Activated CD4-positive, CD25-positive, alpha-beta regulatory T cell (primary cell): ENCODE data around the gene UTF1.
"Not testable (repeated sequence)": the region's sequence is repeated elsewhere in the genome, so short reads cannot be mapped to it uniquely, and the experiment has no call there.

Experiments used
- DNase-seq, 4 experiments: peaks; one replicate each; lab custom pipeline; 2025; lab: John Stamatoyannopoulos, UW

UTF1 gene

DNA sequence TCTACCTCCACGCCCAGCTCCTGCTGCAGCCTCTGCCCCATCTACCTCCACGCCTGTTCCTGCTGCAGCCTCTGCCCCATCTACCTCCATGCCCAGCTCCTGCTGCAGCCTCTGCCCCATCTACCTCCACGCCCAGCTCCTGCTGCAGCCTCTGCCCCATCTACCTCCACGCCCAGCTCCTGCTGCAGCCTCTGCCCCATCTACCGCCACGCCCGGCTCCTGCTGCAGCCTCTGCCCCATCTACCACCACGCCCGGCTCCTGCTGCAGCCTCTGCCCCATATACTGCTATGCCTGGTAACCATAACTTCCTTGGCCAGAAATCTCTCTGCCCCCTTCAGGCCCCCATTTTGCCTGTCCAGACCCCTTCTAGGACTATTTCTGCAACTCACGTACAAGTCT lies 35.0 kb downstream of the UTF1 start:
- not testable (repeated sequence) for DNase-seq

DNA sequence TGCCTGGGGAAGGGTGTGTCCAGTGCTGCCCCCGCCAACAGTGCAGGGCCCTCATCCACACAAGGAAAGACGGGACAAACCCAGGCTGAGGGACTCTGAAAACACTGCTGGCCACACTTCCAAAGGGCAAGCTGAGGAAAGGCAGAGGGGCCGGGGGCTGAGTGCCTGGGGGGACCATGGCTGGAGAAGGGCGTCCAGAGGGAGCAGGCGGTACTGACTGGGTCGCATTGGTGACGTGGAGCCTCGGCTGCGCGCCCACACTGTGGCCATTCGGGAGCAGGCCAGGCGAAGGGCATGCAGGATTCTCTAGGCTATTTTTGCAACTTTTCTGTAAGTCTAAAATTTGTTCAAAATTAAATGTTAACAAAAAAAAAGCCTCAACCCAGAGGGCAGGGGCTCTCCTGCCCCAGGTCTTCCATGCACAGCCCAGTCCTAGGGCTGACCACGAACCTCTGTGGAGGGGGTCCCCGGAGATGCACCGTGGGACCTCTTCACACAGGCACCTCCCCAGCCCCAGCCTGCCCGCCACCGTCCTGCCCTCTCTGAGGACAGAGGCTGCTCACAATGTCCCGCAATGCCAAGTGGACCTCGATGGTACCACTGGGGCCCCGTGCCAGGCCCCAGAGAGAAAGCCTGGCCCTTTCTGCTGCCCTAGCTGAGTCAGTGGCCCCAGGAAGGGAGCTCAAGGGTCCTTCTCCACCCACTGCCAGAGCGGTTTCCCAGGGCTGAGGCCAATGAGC lies 36.2 kb downstream of the UTF1 start:
- DNase-seq: no peak

DNA sequence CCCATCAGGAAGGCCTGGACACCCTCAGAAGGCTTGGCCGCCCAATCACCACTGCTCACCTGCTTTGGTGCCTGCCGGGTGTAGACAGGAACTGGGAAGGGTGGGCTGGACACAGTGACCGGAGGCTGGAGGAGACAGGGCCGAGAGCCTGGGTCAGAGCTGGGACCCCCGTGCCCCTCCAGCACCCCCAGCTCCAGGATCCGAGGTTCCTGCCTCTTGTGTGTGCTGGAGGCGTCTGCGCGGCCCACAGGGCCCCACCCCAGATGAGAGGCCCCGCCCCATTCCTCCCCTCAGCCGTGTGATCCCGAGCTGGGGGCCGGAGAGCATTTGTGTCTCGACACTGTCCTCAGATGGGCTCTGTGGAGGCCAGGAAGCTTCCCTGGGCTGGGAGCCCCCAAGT lies 37.3 kb downstream of the UTF1 start:
- DNase-seq: no peak

DNA sequence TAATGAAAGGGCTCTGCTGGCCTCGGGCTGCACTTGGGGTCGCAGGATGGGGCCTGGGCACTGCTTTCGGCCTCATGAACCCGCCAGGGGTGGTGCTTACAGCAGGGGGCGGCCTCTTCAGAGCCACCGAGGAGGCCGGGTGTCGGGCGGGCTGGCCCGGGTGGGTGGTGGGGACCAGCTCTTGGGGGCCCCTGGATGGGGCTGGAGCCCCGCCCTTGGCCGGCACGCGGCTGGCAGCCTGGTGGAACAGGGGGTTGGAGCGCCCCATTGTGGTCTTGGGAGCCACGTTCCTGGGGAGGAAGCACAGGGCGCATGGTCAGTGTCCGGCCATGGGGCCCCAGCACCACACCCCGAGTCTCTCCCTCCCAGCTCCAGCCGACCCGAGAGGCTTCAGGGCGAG lies 37.8 kb downstream of the UTF1 start:
- DNase-seq: no peak

DNA sequence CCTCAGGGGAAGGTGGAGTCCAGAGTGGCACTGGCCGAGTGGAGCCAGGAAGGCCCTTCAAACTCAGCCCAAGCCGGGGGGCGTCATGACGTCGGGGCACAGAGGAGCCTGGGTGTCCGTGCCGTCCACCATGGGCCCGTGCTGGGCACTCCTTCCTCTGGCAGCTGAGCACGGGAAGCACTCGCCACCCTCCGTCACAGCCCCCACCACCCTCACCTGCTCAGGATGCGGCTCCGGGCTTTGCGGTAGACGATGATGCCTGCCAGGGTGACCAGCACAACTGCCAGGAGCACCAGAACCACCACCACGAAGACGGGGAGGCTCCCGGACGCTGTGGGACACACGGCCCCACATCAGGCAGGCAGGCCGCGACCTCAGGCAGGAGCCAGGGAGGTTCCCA lies 38.5 kb downstream of the UTF1 start:
- no peak for DNase-seq

DNA sequence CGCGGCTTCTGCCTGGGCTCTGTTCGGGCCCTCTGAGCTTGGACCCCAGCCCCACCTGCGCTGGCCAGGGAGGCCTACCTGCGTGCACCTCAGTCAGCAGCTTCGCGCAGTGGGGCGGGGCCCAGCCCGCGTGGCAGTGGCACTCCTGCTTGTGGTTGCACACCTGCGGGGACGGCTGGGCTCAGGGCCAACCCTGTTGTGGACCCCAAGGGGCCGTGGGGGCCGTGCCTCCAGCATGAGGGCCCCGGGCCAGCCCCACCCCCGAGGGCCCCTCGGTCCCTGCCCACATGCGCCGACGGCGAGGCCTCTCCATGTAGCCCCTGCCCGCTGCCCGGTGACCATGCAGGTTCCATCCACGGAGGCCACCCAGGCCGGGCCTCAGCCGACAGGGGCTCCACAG lies 39.4 kb downstream of the UTF1 start:
- DNase-seq: no peak

DNA sequence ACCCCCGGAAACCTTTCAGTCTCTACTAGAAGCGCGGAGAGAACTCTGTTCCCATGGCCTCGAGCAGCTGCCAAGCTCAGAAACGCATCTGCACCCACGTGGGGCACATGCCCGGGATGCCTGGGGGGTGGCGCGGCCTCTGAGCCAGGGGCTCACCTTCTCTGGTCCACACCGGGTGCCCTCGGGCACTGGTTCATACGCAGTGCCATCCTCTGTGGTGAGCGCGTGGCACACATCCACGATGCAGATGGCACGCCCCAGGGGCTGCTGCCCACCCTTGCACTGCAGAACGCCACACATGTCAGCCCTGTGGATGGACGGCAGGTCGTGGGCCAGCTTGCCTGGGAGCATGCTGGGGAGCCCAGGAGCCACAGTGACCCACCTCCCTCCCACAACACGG lies 40.2 kb downstream of the UTF1 start:
- DNase-seq: no peak

DNA sequence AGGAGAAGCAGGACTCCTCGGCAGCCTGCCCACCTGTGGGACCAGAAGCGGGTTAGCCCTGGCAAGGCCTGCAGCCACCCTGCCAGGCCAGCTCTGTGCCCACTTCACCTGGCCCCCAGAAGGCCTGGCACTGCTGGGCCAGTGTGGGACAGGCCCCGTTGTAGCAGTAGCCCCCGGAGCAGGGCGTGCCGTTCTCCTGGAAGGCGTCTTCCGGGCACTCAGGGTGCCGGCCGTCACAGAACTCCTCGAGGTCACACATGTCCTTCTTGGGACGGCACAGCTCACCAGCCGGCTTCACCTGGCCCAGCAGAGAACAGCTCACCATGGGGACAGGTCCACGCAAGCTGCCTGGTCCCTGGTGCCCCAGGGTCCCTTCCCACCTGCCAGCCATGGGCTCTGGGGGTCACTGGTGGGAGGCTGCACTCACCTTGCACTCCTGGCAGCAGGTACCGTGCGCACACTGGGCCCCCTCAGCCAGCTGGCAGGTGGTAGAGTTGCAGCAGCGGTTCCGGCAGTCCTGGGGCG lies 40.8 kb downstream of the UTF1 start:
- DNase-seq: no peak

DNA sequence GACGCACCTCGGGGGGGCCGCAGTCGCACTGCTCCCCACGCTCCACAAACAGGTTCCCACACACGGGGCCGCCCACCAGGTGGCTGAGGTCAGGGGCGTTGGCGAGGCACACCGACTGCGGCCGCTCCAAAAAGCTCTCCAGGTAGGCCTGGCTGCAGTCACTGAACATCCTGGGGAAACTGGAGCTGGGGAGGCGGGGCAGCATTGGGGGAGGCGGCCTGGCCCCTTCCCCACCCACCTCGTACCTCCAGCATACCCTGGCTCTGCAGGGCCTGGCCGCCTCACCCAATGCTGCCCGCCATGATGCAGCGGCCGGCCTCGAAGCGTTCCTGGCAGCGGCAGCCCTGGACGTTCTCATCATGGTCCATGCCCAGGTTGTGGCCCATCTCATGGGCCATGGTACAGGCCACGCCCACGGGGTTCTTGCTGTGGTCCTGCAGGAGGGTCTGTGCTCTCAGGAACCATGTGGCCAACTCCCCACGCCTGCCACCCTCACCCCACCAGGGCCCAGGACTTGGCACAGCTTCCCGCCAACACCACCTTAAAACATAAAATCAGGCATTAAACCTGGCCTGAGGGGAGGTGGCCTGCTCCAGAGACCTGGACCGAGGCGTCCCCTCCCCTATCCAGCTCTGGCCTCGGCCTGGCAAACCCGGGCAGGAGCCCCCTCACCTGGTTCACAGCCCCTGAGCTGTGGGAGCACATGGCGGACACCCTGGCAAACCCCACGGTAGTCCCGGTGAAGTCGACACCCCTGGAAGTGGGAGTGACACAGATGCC lies 41.7 kb downstream of the UTF1 start:
- no peak for DNase-seq

DNA sequence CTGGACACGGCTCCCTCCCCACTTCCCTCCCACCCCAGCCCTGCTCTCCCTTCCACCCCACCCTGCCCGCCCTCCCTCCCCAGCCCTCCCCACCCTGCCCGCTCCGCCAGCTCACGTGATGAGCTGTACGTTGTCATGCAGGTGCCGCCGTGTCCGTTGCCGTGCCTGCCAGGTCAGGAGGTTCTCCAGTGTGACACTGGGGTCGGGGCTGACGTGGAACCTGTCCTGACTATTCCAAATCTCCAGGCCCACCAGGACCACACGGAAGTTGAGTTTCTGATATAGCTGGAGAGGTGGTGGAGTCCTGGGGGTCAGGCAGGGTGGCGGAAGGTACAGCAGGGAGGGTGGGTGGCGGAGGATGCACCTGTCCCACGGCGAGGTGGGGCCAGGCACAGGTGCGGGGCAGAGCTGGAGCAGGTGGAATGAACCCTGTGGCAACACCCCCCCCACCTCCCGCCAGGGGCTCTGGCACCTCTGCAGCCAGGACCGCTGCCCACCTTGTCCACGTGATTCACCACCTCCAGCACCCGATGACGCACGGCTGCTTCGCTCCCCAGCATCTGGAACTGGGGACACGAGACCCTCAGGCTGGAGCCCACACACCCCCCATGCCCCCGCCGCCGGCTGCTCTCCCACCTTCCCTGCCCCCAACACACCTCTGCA lies 42.4 kb downstream of the UTF1 start:
- no peak for DNase-seq

DNA sequence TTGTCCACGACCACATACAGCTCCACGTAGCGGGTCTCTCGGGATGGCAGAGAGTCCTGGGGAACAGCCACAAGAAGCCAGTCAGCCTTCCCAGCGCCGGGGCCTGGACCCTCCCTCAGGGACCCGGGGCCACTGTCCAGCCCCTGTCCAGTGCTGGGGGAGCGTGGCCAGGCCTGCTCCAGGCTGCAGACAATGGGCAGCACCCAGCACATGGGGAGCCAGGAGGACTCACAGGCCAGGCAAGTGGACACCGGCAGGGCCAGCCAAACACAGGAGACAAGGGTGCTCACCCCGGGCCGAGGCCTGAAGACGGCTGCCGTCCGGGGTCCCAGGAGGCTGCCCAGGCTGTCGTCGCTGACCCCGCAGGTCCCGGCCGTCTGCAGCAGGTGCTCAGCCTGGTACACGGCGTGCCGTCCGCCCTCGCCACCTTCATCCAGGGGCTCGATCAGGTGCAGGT lies 43.0 kb downstream of the UTF1 start:
- DNase-seq: no peak

DNA sequence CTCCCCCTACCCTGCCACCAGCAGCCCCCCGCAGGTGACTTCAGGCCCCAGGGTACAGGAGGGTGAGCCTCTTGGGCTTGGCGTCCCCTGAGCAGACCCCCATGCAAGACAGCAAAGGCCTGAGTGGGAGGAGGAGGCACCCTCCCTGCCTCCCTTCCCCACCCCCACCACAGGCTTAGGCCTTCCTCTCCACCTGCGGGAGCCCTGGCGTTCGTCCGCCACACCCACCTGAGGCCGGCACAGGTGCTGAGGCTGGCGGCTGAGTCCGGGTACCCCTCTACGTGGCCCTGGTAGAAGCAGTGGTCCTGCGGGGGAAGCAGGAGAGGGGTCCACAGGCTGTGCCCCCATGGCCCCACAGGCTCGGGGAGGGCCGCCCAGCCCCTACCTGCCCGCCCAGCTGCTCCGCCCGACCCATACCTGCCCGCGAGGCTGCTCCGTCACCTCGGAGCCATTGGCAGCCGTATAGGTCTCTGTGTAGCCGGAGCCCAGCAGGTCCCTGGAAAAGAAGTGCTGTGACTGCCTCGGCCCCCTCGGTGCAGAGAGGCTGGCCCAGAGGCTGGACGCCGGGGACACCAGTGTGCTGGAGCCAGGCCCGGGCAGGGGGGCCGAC lies 43.6 kb downstream of the UTF1 start:
- no peak for DNase-seq

DNA sequence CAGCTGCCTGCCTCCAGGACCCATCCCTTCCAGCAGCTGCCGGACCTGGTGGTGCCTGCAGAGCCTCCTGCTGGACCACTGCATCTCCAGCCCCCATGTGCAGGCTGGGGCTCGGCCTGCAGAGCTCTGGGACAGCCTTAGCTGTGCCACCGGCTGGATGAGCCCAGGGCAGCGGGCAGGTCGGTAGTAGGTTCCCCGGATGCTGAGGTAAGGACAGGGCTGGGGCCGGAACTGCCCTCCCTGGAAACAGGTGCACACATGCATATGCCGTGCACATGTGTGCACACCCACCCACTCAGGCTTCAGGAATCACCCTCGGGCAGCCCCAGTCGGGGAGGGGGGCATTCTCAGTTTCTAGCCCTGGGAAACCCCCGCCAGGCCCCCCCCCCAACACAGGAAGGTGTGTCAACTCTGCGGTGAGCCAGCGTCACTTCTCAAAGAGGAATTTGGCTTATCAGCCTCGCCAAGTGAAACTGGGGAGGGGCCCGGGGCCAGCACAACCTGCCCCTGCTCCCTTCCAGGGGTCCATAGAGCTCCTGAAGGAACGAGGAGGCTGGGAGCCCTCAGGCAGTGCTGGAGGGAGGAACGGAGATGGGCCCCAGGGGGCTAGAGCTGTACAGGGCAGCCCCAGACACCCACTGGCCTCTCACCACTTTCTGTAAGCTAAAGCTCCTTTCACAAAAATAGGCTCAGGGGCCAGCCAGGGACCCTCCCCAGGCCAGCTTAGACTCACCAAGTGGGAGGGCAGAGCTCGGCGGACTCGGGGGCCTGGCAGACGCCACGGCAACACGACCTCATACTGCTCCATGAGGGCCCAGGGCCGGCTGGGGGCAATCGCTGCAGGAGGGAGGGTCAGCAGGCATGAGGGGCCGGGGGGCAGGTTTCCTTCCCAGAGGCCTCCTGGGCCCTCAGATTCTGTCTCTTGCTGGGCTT lies 45.0 kb downstream of the UTF1 start:
- DNase-seq: peak; percentile 56 to 70 (median 60)

DNA sequence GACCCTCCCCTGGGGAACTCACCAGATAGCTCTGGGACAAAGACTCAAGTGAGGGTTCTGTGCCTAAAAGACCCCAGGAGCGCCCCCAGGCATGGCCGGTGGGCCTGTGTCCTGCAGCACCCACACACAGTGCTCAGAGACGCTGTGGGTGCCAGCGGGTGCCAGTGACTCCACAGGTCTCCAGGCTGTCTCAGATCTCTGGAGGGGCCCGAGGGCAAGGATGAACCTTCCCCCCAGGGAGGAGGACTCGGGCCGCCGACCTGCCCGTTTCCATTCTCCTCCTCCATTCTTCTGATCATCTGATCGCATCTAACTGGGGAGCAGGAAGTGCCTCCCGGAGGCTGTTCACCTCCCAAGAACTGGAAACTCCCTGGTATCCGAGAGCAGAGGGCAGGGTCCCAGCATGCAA lies 45.7 kb downstream of the UTF1 start:
- DNase-seq: peak in 2 of 4 experiments; percentile 21 to 27

DNA sequence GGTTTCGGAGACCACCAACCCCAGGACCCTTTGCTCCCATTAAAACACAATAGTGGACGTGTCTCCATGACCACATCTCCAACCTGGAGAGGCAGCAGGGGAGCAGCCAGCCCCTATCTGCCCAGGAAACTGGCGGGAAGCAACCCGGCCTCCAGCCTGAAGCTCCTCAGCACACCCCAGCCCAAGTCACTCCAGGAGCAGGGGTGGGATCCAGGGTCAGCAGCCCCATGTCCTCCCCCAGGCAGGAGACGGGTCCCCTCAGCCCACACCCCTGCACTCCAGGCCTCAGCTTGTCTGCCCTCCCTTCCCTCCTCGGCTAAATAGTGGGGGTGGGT lies 46.0 kb downstream of the UTF1 start:
- no peak for DNase-seq

DNA sequence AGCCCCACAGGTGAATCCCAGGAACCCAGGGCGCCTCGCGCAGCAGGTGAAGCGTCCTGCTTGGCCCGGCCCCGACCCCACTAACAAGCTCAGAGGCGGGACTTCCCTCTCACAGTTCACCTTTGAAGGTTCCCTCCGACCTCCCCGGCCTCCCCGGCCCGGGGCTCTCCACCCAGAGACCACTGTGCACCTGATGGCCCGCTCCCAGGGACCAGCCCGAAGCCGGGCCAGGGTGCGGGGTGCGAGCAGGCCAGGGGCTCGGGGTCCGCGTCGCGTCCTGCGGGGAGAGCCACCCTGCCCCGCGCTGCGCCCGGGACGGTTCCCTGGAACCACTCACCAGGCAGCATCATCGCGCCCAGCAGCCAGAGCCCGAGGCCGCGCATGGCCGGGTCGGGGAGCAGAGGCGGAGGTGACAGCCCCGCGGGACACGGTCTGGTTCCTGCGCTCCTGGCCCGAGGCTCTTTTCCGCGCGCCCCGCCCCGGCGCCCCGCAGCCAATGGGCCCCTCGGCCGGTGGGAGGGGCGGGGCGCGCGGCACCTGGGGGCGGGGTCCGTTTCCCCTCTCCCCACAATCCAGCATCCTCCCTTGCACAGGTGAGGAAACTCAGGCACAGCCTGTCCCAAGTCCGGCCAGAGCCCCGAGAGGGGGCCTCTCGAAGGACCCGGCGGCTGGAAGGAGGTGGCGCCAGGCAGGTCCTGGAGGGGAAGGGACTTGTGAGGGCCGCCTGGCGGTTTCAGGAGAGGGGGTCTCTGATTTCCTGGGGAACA lies 46.6 kb downstream of the UTF1 start, which contains the start of gene ADAM8:
Gene ADAM8, minus strand, starts transcription at position 434 of the 767 bp plus-strand sequence. Its CDS starts 51 bp downstream, at position 383.
- DNase-seq: peak; percentile 29 to 43 (median 39)

DNA sequence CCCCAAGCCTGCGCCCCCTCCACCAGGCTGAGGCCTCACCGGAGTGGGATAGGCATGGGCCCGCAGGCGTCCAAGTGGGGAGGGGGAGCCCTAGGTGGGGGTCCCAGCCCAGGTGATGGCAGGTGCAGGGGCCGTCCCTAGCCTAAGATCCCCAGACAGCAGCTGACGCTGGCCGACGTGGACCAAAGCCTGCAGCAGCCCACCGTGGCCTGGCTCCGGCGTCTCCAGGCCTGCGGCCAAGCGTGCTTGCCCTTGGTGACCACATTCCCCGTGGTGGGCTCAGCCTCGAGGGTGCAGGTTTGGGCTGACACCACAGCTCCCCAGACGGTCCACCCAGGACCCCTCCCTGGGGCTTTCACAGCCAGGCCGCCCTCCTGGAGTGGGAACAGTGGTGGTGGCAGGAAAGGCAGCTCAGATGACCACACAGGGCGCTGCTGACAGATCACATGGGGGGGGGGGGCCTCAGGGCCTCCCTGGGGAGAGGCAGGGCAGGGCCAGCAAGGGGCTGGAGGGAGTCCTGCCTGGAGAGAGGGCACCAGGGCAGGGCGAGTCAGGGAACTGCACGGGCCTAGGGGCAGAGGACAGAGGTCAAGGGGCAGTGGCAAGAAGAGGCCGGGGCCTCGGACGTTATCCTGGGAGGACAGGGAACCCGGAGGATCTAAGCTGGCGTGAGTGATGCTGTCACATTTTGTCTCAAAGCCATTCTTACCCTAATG lies 47.4 kb downstream of the UTF1 start:
- no peak for DNase-seq

DNA sequence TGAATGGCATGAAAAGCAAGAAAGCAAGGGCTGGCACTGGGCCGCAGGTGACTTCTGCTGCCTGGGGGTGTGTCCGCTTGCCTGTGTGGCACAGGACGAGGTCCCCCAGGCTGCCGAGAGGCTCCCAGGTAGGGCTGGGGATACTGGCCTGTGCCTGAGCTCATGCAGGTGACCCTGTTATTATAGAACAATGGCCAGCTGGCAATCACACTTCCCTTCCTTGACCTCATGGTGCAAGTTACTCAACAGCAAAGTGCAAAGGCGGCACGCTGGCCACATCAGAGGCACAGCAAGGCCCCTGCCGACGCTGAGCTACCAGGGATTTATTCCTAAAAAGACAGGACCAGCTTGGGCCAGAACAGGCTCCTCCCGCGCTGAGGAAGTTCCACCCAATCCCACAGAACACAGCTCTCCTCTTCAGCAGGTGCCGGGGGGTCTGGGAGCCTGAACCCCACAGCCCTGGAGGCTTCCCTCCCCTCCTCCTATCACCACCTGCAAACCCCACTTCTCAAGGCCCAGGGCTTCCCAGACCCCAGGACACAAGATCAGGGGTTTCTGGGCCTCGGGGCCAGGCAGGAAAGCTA lies 48.1 kb downstream of the UTF1 start:
- DNase-seq: no peak

DNA sequence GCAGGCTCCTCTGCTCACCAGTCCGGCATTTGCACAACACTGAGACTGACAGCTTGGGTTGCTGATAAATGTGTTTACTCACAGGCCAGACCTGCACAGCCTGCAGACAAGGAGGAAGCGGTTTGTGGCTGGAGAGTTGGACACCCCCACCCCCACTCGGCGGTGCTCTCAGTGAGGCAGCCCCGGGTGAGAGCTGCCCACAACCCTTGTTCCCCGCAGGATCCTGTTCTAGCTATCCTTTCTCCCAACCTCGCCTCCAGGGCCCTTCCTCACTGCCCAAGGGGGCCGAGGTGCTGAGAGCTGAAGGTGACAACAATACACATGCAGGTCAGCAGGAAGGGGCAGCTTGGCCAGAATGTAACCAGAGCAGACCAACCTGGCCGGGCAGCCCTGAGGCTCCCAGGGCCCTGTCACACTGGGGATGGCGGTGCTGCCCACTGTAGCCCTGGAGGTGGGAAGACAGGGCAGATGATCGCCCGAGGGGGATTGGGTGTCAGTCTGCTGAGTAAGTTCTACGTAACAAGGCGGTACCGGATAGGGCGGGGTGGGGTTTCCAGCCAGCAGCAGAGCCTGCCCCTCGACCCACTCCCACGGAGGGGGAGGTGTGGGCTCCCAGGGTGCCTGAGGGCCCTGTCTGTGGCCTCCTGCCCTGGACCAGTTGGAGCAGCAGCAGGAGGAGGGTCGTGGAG lies 48.7 kb downstream of the UTF1 start:
- DNase-seq: no peak
